Measurements from ENCODE around the gene PFKFB2.
A peak's percentile ranks its signal among the peaks of the same experiment; 100 is the strongest.

PFKFB2 gene

DNA sequence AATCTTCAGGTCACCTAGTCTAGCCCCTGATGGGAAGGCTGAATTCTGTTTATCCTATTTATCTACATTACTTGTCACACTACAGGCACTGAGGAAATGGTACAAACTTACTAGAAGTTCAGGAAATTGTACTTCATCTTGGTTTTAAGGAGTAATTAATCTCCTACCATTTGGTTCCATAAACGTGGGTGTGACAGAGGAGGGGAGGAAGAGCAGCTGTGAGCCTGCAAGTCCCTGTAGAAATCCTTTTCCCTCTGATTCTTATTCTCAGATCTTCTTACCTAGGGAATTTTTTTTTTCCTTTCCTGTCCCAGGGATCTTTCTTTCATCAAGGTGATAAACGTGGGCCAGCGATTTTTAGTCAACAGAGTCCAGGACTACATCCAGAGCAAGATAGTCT, 14.1 kb downstream of the PFKFB2 start:
- no peak for DNase-seq (ENCODE audit: low read depth)

DNA sequence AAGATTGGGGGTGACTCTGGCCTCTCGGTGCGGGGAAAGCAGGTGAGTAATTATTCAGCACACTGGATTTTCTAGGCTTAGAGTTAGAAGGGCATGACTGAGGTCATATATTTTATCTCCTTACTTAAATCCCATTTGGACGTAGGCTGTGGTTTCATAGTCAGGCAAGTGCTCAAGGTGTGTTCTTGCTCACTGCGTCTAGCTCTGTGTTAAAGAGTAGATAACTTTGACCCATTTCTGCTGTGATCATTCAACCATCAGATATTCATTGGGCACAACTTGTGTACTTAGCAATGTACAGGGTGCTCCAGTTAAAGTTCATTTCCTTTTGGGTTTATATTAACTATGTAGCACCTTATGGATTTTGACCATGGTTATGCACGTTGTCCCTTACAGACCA, 14.6 kb downstream of the PFKFB2 start:
- no peak for DNase-seq (ENCODE audit: low read depth)

DNA sequence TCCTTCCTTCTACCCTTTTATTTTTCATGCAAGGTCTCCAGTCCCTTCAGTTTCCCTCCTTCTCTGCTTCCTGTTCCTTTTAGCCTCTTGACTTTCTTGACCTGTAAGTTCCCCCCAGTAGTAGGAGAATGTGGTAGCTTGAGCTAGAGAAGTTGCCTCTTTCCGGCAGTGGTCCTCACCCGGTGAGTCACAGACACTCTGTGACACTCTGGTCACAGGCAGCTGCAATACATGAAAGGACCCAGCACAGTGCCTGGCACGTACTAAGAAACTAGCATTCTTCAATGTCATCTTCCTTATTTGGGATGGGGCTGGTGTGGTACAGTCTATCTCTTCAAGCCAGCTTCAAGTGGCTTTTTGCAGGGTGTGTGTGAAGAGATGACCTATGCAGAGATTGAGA, 16.0 kb downstream of the PFKFB2 start:
- no peak for DNase-seq (ENCODE audit: low read depth)

DNA sequence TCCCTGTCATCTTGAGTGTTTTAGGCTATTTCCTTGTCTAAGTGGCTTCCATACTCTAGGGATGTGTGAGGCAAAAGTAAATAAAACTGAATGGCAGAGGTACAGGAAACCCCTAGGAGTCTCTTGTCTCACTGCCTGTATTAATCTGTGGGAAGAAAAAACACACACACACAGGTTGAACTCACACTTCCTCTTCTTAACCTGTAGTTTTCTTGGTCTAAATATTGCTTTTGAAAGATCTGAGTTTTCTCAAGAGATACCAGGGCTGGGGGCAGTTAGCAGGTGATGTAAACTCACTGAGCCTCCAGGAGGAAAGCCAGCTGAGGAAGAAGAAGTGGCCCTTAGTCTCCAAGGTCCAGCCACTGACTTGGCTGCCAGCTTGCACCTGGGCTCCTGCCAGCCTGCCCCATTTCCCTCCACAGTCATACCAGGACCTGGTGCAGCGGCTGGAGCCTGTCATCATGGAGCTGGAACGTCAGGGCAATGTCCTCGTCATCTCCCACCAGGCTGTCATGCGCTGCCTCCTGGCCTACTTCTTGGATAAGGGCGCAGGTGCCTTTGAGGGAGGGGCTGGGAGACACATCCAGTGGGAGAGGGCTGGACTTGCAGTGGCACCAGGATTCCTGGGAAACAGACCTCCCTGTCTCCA, 16.9 kb downstream of the PFKFB2 start:
- no peak for DNase-seq (ENCODE audit: low read depth)

DNA sequence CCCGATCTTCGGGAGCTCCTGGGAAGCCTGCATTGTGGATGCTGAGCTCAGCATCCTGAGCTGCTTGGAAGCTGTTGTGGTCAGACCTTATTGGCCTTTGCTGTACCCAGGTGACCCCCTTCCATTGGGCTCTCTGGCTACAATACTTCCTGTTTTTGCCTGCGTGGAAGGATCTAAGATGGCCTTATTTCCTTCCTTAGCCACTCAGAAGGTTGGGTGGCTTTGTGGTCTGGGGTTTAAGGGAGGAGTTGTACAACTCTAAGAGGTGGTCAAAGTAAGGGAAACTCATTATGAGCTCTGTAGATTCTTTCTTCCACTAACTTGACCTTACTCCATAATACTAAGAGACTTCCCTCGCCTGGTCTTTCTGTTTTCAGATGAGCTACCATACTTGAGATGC, 17.7 kb downstream of the PFKFB2 start:
- DNase-seq (ENCODE audit: low read depth): no peak

DNA sequence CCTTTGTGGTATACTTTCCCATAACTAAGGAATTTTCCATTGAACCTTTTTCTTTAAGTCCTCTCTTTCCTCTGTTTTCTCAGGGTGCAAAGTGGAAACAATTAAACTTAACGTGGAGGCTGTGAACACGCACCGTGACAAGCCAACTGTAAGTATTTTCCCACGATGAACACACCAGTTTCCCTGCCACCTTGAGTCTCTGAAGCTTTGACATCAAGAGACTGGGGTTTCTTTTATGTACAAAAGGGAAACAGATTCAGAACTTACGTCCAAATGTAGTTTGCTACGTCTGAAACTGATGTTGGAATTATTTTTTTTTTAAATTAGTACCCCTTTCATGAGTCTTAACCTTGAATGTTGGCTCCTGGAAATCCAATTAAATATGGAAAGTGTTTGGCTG, 18.4 kb downstream of the PFKFB2 start:
- DNase-seq (ENCODE audit: low read depth): no peak

DNA sequence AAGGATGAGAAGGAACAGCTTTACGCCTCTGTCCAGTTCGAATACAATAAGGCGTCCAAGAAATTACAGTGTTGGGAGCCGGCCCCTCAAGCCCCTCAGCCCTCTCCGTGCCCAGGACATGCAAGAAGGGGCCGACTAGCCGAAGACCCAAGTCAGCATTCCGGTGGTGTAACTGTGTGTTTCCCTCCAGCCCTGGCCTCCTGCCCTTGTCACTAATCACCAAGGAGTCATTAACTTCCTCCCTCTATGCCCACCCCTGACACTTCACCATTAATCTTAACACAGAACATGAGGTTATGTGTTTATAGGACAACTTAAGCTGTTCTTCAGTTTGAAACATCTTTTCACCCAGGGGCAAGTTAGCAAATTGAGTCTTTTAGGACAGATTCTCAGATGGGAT, 19.2 kb downstream of the PFKFB2 start:
- no peak for DNase-seq (ENCODE audit: low read depth)

DNA sequence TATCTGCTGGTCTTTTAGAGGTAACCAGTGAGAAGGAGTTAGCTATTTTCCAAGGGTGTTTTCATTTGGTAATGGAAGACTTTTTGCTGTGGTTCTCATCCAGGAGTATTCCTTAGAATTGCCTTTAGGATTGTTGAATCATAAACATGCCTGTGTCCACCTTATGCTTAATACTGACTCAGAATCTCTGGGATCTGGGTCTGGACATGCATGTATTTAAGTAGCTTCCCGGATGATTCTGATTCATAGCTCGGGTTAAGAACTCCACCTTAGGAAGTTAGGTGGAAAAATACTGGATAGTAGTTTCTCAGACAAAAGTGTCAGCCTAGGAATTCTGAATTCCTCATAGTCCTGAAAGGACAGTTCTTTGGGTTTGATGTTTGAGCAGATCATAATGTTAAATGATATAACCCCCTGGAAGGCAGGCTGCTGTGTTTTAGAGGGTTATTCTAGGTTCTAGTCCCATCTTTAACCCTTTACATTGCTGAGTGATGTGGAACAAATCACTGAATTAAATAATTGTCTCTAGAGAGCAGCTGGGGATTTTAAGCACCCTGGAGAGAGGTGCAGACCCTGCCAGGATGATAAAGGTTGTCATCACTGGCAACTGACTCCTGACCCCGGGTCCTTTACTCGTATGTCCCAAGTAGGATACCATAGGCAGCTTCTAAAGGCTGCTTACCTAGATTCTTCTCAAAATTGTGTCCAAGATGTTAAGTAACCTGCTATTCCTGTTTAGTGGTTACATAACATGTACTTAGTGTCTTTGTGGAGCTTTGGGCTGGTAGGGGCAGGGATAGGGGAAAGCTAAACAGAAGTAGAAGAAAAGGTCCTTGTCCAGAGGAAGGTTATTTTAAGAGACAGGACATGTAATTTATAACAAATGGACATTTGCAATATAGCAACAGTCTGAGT, 21.1 kb downstream of the PFKFB2 start:
- DNase-seq (ENCODE audit: low read depth): no peak

DNA sequence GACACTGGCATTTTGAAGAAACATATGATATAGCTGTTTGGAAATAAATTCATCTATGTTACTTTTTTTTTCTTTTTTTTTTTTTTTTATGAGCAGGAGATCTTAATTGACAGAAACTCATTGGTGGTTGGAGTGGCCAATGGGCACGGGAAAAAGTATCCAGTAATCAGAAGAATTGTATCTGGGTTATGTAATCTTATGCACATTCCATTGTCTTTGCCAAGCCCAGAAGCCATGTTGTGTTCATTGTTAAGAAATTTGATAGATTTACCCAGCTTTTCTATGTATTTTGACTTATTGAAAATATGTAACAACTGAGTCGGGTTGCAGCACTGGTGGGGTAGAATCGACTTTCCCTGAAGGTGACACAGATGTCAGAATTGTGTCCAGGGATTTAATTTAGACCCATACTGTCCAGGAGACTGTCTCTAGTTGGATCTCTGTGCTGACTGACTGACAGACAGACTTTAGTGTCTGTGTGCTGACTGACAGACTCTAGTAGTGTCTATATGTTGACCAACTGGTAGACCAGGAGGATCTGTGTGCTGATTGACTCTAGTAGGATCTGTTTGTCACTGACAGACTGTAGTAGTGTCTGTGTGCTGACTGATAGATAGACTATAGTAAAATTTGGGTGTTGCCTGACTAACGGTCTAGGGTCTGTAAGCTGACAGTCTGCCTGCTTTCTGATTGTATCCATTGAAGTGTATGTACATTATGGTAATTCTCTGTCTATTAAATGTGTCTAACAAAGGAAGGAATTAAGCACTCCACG, 23.3 kb downstream of the PFKFB2 start:
- DNase-seq (ENCODE audit: low read depth): no peak

DNA sequence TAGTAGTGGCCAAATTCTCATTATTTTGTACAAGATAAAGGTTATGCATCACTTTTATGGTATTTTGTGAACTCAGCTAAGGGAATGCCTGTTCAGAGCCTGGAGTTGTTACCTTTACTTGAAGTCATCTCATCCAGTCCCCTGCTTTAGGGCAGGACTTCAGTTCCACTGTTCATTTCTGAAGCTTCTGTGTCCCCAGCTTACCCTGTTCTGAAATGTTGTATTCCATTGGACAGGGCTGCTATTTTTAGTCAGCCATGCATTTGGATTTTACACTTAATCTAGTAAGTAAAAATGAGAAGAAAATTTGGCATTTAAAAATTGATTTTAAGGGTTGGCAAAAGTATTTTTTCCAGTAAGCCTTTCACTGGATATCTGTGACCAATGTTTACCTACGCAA, 23.9 kb downstream of the PFKFB2 start:
- no peak for DNase-seq (ENCODE audit: low read depth)

DNA sequence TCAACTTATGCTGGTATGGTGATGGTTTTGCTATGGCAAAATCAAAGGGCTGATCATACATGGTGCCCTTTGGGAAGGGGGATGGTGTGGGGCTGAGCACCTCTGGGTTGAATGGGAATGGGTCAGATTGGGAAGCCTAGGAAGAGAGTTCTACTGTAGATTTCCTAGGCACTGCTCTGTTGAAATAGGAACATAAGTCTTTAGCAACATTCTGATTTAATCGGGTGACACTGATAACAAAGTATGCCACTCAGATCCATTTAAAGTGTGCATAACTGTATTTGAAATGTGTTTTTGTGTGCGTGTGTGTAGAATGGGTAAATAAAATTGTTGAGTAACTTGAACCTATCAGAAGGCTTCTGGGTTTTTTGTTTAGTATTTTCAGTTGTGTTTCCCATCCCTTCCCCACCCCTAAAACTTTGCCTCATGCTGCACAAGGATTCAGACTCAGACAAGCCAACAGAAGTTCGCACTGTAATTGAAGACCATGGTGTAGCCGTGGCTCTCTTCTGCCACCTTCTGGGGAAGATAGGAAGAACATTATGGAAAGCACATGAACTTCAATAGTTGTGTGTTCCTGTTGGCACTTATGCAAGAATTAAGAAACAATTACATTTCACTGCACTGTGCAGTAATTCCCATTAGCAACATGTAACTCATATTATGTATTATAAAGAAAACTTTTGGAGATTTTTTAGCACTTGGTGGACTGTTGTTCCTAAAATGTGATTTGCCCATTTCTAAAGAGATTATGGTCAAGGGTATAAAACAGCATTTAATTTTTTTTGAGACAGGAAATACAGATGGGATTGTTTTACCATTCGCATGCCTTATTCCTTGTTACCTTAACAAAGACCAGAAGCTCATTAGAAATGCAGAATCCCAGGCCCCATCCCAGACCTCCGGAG, 24.6 kb downstream of the PFKFB2 start:
- DNase-seq (ENCODE audit: low read depth): peak; percentile 71

DNA sequence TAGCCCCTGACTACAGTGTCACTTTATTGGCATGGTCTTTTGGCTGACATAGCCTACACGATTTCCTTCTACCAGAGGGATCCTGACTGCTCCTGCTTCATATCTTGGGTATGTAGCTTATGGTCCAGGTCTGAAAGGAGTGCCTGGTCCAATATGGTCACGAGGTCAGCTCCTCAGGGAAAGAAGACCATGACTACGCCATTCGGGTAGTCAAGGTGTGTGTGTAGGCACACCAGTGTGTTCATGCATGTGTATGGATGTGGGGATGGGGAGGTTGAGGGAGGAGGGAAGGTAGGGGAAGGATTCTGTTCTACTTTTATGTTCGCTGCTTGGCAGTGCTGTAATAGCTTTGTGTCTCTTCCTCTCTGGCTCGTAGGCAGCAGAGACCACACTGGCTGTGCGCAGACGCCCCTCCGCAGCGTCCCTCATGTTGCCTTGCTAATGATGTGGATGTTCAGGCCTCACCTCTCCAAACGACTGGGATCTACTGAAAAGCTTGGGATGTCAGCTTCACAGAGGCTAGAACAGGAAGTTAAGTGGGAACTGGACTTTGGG, 25.6 kb downstream of the PFKFB2 start:
- DNase-seq (ENCODE audit: low read depth): no peak

DNA sequence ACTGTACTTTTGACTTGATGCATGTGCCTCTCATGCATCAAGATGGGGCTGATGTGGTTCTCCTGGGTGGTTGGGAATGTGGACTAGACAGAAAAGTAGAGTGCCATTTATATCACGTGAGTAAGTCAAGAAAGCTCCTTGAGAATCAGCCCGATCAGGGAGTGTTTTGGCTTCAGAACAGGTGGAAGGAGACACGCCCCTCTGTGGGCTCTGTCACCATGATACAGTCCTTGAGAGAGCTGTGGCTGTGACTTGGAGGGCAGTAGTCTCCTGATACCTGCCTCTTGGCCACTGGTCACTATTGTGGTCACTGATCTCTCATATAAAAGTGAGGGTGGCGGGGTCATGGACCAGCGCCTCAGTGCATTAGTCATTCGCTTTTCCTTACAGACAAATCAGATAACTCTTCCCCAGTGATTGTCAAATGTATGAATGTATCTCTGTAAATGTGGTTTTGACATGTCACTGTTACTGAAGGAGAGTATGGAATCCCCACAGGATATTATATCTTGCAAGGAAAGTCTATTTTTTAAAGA, 26.7 kb downstream of the PFKFB2 start:
- no peak for DNase-seq (ENCODE audit: low read depth)

DNA sequence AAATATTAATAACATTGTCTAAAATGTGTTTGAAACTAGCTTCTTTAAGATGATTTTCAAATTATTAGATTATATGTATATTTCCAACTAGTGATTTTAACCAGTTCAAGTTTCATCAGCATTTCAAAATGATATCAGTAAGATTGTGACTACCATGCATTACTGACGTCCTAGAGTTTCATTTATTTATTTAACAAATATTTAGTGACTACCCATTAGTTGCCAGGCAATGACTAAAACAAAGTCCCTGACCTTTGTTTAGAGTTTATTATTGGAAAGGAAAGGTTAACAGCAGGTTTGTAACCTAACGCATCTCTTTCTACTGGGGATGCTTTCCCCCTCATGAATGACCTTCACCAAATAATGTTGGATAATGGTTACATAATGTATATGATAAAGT, 28.0 kb downstream of the PFKFB2 start:
- no peak for DNase-seq (ENCODE audit: low read depth)

DNA sequence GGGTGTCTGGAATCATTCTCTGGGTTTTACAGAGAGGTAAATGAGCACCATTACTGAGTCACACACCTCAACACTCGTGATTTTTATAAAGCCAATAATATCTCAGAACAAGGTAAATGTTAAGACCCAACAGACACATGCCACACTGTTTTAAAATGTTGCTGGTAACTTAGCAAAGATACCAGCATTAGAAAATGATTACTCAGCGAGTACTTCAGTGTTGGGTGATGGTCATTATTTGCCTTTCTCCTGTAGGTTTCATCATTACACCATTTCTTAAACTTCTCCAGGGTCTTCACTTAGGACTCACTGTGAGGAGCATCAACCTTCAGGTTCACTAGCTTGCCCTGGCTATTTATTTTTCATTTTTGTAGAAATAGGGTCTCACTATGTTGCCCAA, 28.7 kb downstream of the PFKFB2 start:
- DNase-seq (ENCODE audit: low read depth): no peak

DNA sequence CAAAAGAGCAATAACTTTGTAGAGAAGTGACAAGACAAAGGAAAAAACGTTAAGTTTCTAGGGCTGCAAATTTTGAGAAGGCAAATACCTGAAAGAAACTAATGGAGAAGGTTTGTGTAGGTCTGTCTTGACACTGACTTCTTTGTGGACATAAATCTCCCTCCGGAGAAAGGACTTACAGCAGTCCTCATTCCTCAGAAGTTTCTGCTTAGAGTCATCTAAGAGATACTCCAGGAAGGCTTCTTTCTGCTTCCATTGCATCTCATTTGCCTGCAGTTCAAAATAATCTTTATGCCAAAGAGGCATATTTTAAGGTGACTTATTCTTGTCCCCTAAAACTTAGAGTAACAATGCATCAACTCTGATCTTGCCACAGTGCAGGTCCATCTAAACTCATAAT, 31.2 kb downstream of the PFKFB2 start:
- DNase-seq (ENCODE audit: low read depth): no peak

DNA sequence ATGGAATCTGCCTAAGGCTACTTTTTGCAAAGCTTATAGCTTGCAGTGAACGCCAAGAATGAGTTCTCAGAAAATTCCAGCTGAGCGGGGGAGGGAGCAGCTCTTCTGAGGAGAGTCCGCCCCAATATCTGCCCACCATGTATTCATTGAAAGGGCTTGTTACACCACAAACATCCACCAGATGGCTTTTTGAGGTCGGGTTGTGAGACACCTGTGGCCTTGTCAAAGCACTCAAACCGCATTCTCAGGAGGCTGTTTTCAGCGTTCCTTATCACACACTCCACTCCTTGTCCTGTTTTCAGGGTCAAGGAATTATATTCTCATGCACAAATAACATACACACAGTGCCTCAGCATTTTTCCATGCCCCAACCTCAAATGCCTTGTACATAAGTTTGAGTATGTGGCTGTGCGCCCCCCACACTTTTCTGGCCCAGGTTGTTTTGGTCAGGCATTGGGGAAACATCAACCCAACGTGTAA, 31.7 kb downstream of the PFKFB2 start:
- no peak for DNase-seq (ENCODE audit: low read depth)

DNA sequence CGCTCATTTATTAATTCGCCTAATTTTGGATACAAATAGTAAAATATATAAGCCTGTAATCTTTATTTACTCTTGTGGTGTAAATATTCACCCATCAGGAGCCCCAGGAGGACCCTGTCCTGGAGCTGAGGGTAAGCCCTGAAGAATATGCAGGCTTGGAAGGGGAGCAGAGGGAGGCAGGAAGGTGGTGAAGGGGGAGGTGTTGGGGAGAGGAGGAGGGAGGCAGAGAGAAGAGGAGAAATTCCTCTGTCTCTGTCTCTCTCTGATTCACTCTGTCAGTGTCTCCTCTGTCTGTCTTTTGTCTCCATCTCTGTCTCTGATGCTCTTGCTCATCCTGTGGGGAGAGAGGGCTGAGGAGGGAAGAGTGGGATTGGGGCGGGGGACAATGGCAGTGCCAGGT, 32.8 kb downstream of the PFKFB2 start:
- no peak for DNase-seq (ENCODE audit: low read depth)

DNA sequence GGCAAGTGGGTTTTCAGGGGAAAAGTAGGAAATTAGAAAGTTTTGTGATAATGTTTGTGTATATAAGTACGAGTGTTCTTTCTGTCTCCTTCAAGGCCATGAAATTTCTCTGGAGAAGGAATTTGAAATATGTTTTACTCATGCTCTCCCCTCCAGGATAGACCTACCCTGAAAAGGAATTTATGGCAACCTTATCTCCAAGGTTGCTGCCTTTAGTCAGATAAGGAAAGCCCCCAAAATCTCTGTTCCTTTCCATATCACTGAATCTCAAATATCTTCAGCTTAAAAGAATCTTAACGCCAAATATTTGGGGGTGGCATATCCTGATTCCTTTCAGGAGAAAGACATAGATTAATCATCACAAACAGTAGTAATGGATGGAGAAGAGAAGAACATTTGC, 35.1 kb downstream of the PFKFB2 start:
- no peak for DNase-seq (ENCODE audit: low read depth)

DNA sequence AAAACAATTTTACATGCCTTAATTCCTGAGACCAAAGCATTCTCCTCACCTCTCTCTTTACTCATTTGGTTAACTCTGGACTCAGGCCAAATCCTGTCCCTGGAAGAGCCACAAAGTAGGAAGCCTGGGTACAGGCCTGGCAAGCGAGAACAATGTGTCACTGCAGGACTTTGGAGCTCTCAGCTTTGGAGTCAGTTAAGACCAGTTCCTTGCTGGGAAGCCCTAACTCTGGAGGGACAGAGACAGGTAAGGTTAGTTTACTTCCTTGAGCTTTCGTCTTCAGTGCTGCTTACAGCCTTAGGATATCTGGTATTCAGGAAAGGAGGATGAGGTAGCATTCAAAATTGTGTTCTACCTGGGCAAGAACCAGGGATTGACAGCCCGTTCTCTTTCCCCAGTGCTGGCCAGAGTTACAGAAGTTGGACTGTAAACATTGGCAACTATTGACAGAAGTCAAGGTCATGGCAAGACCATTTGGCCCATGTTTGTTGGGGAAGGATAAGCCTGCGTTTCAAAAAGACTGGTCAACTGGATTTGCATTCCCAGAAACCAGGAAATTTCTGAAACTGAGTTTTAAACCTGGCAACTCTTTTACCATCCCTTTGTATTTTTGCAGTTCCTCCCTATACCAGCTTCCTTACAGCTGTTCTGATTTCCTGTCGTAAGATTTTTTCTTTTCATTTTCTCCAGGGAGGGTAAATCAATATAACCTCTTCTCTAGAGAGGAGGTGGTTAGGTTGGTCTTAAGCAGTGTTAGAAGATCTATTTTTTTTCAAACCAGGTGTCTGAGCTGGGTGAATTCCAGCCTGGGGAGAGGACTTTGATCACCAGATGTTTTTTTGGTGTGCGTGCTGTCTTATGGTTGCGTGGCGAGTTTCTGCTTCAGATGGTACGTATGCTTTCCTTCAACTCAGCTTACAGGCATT, 35.9 kb downstream of the PFKFB2 start, which contains the start of gene C4BPB:
Gene C4BPB (plus strand): TSS at position 160 of the 926 bp plus-strand sequence. CDS start 672 bp downstream, at position 832.
- no peak for DNase-seq (ENCODE audit: low read depth)
